GM21717 (cell line): ENCODE measurements around the gene HPS3.

Experiments used
- ATAC-seq: cut with Tn5 transposase; IDR thresholded peaks from one replicate; pipeline ENCODE4 v1.9.1; 2021; ENCODE audit warnings: mild to moderate bottlenecking, moderate library complexity; ENCODE audit not compliant: unreplicated experiment

Gene HPS3

DNA sequence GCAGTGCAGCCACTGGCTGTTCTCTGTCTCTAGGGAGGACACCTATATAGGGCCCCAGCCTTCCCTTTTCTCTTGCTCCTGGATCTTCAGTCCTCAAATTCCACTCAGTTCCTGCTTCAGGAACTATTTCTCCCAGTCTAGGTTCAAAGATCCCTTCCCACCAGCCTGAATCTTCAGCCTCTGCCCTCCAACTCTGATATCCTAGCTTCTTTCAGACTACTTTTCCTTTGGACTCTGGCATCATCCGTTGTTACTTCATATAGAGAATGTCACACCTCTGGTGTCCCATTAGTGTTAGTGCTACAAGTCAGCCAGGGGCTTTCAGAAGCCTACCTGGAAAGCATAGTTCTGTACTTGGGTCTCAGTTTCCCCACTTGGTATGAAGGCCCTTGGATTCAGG is 10.0 kb upstream of the HPS3 start:
- no peak for ATAC-seq

GRCh38 chr3:149120051-149120972 is 9.1 kb upstream of the HPS3 start:
- peak; percentile 70 for ATAC-seq

- no peak for ATAC-seq
These were observed 6.5 kb upstream of the HPS3 start for GRCh38 chr3:149122721-149123578.

GRCh38 chr3:149128821-149129220 is 617 bp upstream of the HPS3 start:
- ATAC-seq: no peak

GRCh38 chr3:149131589-149131988 is 2.2 kb downstream of the HPS3 start:
- no peak for ATAC-seq

GRCh38 chr3:149134575-149134974 is 5.1 kb downstream of the HPS3 start:
- no peak for ATAC-seq

DNA sequence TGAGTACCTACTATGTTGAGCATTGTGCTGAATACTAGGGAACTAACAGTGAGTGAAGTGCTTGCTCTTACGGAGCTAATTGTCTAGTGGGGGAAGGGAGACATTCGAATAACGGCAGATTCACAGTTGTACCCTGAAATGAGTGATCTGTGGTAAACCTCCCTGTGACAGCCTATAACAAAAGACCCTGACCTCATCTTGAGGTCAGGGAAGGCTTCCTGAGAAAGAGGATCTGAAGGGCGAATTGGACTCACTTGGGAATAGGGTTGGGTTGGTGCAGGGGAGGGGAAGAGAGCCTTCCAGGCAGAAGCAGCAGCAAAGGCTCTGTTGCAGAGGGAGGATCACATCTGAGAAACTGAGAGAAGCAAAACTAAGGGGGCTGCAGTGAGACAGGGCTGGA is 13.2 kb downstream of the HPS3 start:
- ATAC-seq: no peak

DNA sequence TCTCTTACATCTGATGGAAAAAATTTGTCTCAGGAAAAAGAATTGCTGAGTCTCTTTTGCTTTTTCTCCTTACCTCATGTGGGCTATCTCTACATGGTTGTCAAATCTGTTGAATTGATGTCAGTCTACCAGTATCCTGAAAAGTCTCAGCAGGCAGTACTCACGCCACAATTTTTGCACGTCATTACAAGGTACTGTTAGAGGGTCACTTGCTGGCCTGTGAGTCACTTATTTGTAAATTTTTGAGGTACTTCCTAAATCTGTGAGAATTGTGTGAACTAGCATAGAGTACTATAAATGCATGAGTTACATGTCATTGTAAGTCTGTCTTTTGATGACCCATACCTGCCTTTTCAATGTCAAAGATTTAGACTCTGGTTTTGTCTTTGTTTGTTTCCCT is 15.9 kb downstream of the HPS3 start:
- no peak for ATAC-seq

DNA sequence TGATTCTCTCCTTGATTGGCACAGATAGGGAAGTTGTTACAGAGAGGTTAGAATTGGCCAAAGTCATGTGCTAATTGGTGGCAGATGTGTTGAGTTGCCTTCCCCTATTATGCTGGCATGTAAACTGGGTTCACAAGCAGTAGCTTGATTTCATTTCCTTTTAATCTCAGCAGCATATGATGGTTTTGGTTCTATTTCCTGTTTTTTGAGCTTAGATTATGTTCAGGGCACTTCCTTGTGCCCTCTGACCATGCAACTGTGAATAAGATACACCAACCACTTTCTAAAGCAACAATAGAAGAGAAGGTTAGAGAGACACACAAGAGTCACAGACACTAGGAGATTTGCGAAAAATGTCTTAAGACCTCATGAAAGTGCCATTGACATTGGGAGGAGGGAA is 16.5 kb downstream of the HPS3 start:
- ATAC-seq: peak; percentile 71

GRCh38 chr3:149150436-149150835 is 21.0 kb downstream of the HPS3 start:
- no peak for ATAC-seq

DNA sequence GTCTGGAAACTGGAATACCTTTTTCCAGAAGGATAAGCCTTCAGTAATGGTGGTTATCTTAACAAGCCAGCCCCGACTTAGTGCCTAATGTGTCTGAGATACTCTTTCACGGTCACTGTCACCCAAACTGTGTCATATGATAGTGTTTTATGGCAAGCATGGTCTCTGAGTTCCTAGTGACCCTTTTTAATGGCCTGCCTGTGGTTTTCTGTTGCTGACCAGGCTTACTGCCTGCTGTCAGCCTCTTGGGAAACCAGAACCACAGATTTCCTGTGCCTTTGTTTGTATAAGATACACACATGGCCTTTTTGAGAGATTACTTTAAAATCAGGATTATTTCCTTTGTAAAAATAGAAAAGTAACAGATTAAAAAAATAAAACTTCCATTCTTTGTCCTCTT is 22.4 kb downstream of the HPS3 start:
- ATAC-seq: no peak

- peak; percentile 95 for ATAC-seq
These were observed 23.0 kb downstream of the HPS3 start for GRCh38 chr3:149152420-149152819.

GRCh38 chr3:149153402-149153801 is 24.0 kb downstream of the HPS3 start:
- ATAC-seq: no peak

DNA sequence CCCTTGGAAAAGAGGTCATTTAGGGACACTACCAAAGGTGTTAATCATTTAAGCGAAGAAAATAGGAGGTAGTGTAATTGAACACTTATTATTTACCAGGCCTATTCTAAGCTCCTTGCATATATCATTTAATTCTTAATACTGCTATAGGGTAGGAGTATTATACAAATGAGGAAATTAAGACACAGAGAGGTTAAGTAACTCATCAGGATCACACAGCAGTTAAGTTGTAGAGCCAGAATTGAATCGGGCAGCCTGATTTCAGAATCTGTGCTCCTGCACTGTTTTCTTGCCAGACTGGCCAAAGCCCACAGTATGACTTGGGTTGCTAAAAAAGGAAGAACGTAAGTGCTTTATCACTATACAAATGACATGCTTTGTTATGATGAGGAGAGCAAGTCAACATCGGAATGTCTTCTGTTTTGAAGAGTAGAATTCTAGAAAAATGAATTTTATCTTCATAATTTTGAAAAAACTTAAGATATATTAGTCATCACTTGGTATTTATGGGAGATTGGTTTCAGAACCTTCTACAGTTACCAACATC is 31.4 kb downstream of the HPS3 start:
- ATAC-seq: no peak

DNA sequence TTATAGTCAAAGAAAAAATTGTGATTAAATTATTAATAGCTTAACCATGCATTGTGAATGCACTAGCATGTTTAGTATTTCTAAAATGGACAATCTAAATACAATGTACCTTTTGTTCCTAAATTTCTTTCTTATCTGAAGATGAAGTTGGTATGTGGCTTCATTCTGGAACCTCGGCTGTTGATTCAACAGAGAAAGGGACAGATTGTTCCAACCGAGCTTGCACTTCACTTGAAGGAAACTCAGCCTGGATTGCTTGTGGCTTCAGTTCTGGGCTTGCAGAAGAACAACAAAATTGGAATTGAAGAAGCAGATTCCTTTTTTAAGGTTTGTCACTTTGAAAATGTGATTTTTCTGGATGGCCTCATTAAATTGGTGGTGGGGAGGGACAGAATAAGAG is 32.6 kb downstream of the HPS3 start:
- no peak for ATAC-seq

DNA sequence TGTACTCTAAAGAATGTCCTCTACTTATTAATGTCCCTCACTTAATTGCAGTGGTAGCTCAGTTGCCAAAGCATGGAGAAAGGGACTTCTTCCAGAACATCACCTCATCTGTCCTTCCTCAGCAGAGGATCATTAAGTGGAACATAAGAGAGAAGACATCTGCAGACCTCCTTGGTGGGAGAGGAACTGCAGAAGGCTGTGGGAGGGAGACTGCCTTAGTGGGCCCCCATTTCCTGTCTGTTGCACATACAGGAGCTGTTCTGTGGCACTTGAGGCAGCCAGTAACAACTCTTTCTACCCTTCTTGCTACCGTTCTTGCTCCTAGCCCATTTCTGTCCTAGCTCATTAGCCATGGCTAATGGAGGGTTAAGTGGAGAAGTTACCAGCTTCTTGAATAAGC is 33.6 kb downstream of the HPS3 start:
- no peak for ATAC-seq

DNA sequence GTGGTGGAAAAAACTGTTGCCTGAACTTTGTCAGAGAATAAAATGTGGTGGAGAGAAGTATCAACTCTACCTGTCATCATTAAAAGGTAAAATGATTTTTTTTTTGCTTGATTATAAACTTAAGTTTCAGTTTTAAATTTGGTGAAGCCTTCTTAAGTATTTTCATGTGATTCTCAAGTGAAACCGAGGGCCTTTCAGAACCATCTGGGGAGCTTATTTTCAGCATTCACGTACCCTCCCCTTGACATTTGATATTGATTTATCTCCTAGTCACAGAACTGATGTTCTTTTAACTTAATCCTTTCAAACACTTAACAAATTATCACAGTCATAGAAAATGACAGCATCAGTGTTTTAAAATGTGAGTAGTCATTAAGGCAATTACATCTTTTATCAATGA is 38.5 kb downstream of the HPS3 start:
- no peak for ATAC-seq

DNA sequence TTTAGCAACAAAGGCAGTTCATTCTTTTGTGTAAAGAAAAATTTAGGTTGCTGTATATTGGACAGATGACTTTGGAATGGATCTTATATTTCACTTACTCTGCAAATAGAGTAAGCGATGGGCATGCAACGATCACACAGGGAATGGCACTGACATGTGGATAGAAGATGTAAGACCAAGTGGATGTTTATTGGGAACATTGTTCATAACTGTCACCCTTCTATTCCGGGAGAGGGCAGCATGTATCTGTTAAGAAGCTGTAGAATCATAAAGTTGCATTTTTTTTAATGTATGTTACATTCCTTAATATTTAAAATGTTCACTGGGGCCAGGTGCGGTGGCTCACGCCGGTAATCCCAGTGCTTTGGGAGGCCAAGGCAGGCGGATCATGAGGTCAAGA is 41.2 kb downstream of the HPS3 start:
- ATAC-seq: no peak

- ATAC-seq: peak; percentile 97
These were observed 45.5 kb downstream of the HPS3 start for GRCh38 chr3:149174901-149175300.

DNA sequence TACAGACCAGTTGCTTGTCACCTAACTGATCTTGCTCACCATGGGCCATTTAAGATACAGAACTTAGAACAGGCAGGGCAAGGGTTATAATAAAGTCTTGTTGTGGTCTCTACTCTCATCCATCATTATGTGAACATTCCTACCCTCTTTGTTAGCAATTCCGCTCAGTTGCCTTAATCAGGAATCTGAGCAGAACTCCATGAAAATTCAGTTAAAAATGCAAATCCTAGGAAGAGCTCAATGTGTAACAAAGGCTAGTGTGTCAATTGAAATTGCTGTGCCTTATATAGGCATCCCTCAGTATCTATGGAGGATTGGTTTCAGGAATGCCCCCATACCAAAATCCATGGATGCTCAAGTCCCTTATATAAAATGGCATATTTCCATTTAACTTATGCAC is 47.7 kb downstream of the HPS3 start:
- no peak for ATAC-seq

GRCh38 chr3:149179220-149179619 is 49.8 kb downstream of the HPS3 start:
- no peak for ATAC-seq
